HG03280 (cell line): Measurements from ENCODE around the gene HIGD1C.
"Not testable (repeated sequence)": the region's sequence is repeated elsewhere in the genome, so short reads cannot be mapped to it uniquely, and the experiment has no call there.

ENCODE experiments used
- ATAC-seq: cut with Tn5 transposase; IDR thresholded peaks from one replicate; pipeline ENCODE4 v1.9.1; 2021; ENCODE audit warnings: mild to moderate bottlenecking, moderate library complexity; ENCODE audit not compliant: unreplicated experiment

HIGD1C gene

GRCh38 chr12:50952510-50952909 is at the start of gene HIGD1C:
HIGD1C (plus strand) TSS chr12:50952544; CDS start chr12:50953999, 1,455 bp downstream.
- ATAC-seq: no peak

GRCh38 chr12:50908479-50908878 is 43.9 kb upstream of the HIGD1C start:
- not testable (repeated sequence) for ATAC-seq

- ATAC-seq: not testable (repeated sequence)
Measured at GRCh38 chr12:50912361-50912760, 40.0 kb upstream of the HIGD1C start.

GRCh38 chr12:50913224-50913623 is 39.1 kb upstream of the HIGD1C start:
- no peak for ATAC-seq

- no peak for ATAC-seq
Measured at GRCh38 chr12:50914872-50915484, 37.4 kb upstream of the HIGD1C start.

GRCh38 chr12:50916292-50916691 is 36.1 kb upstream of the HIGD1C start:
- ATAC-seq: no peak

GRCh38 chr12:50918584-50919316 is 33.6 kb upstream of the HIGD1C start:
- ATAC-seq: peak; percentile 69

GRCh38 chr12:50922820-50923219 is 29.5 kb upstream of the HIGD1C start:
- no peak for ATAC-seq

- no peak for ATAC-seq
Measured at GRCh38 chr12:50923361-50924130, 28.8 kb upstream of the HIGD1C start.

GRCh38 chr12:50924131-50924438 is 28.3 kb upstream of the HIGD1C start:
- no peak for ATAC-seq

- ATAC-seq: peak; percentile 84
Measured at GRCh38 chr12:50924439-50925341, 27.7 kb upstream of the HIGD1C start.

GRCh38 chr12:50925342-50925651 is 27.0 kb upstream of the HIGD1C start:
- ATAC-seq: peak; percentile 21

GRCh38 chr12:50925920-50926319 is 26.4 kb upstream of the HIGD1C start:
- no peak for ATAC-seq

GRCh38 chr12:50926415-50926814 is 25.9 kb upstream of the HIGD1C start:
- no peak for ATAC-seq

GRCh38 chr12:50926932-50927331 is 25.4 kb upstream of the HIGD1C start:
- not testable (repeated sequence) for ATAC-seq

- no peak for ATAC-seq
Measured at GRCh38 chr12:50927356-50927755, 25.0 kb upstream of the HIGD1C start.

GRCh38 chr12:50927766-50928224 is 24.5 kb upstream of the HIGD1C start:
- no peak for ATAC-seq

- ATAC-seq: no peak
Measured at GRCh38 chr12:50928392-50928791, 24.0 kb upstream of the HIGD1C start.

- no peak for ATAC-seq
Measured at GRCh38 chr12:50929831-50930230, 22.5 kb upstream of the HIGD1C start.

GRCh38 chr12:50930477-50930876 is 21.9 kb upstream of the HIGD1C start:
- ATAC-seq: not testable (repeated sequence)

- ATAC-seq: no peak
Measured at GRCh38 chr12:50932787-50933280, 19.5 kb upstream of the HIGD1C start.
